ENCODE data around the gene PDZD7. TPM values are rescaled to one million over a fixed set of nuclear protein-coding genes. Genes with fewer than 3 reads are reported as not detected.

Gene PDZD7
- total RNA-seq, 4 donors from 2014 or later = 0.84 to 2.4 (median 1.9) TPM

GRCh38 chr10:101030496-101031127, 317 bp downstream of the PDZD7 start:
- Histone ChIP-seq H3K27ac (peak overlapping the region in 3 of 4 donors; percentile 99), H3K9me3 (no peaks in the 10 kb centered on the region), H3K4me3 (peak overlapping the region; percentile 69 to 86 (median 80)), H3K4me1 (peaks cover 0 to 37% (median 21%) of the 10 kb centered on the region in 4 donors), H3K27me3 (no peaks in the 10 kb centered on the region), H3K36me3 (peaks cover 0 to 12% (median 7%) of the 10 kb centered on the region in 3 donors)
- 10 to 29% methylated on average over 9 to 21 of the region's 25 CpGs for WGBS, 2 donors
- DNase-seq (ENCODE audit: low spot score in 2 of 2) = no peak
- TF ChIP-seq CTCF (IDR thresholded peaks at IDR 0.05) (no peak), EP300 (IDR thresholded peaks at IDR 0.05) (no peak), POLR2A (IDR thresholded peaks at IDR 0.05) (no peak)

GRCh38 chr10:101029520-101030295, 1.2 kb downstream of the PDZD7 start:
- WGBS, 2 donors = 50 to 66% methylated on average over 22 to 26 of the region's 27 CpGs
- TF ChIP-seq CTCF (IDR thresholded peaks at IDR 0.05) (no peak), EP300 (IDR thresholded peaks at IDR 0.05) (no peak), POLR2A (IDR thresholded peaks at IDR 0.05) (no peak)
- no peak overlapping the region for H3K27ac ChIP-seq

GRCh38 chr10:101028446-101029337, 2.2 kb downstream of the PDZD7 start:
- H3K4me1 ChIP-seq = peaks cover 0 to 32% (median 20%) of the 10 kb centered on the region in 4 donors
- TF ChIP-seq EP300 (IDR thresholded peaks at IDR 0.05) (no peak), CTCF (IDR thresholded peaks at IDR 0.05) (no peak), POLR2A (IDR thresholded peaks at IDR 0.05) (no peak)
- no peaks in the 10 kb centered on the region for H3K27me3 ChIP-seq
- H3K27ac ChIP-seq = no peak overlapping the region
- no peak for DNase-seq (ENCODE audit: low spot score in 2 of 2)
- no peaks in the 10 kb centered on the region for H3K36me3 ChIP-seq
- H3K9me3 ChIP-seq = no peaks in the 10 kb centered on the region
- no peak overlapping the region for H3K4me3 ChIP-seq
- 63 to 64% methylated on average over 7 of the region's 7 CpGs for WGBS, 2 donors

More at GRCh38 chr10:101029520-101030295, 1.2 kb downstream of the PDZD7 start:
- DNase-seq (ENCODE audit: low spot score in 2 of 2) = no peak
- H3K4me1 ChIP-seq = peaks cover 0 to 37% (median 21%) of the 10 kb centered on the region in 4 donors
- no peak overlapping the region for H3K4me3 ChIP-seq
- no peaks in the 10 kb centered on the region for H3K27me3 ChIP-seq
- H3K9me3 ChIP-seq = no peaks in the 10 kb centered on the region
- H3K36me3 ChIP-seq = peaks cover 0 to 3% (median 2%) of the 10 kb centered on the region in 3 donors

- H3K36me3 ChIP-seq = no peaks in the 10 kb centered on the region
- 75 to 78% methylated on average over 10 of the region's 10 CpGs for WGBS, 2 donors
Observed at GRCh38 chr10:101027106-101027720, 3.7 kb downstream of the PDZD7 start.

More at GRCh38 chr10:101027106-101027720, 3.7 kb downstream of the PDZD7 start:
- Histone ChIP-seq H3K27ac (no peak overlapping the region), H3K4me3 (no peak overlapping the region), H3K27me3 (no peaks in the 10 kb centered on the region), H3K9me3 (no peaks in the 10 kb centered on the region), H3K4me1 (peaks cover 0 to 21% (median 9%) of the 10 kb centered on the region in 4 donors)
- no peak for DNase-seq (ENCODE audit: low spot score in 2 of 2)
- TF ChIP-seq POLR2A (IDR thresholded peaks at IDR 0.05) (no peak), CTCF (IDR thresholded peaks at IDR 0.05) (no peak), EP300 (IDR thresholded peaks at IDR 0.05) (no peak)
